Fibroblast of pulmonary artery (primary cell): ENCODE results near the gene ADAP1.

ENCODE experiments used
- DNase-seq: peaks from one replicate; pipeline ENCODE4 v3.0.0-alpha.2; 2010; ENCODE audit warnings: low read depth
- H3K4me3 ChIP-seq: replicated peaks from 2 replicates; pipeline ENCODE4 v1.5.1; 2011; ENCODE audit warnings: low read depth, mild to moderate bottlenecking, control low read depth, low read length, moderate library complexity
- CTCF ChIP-seq: IDR thresholded peaks from 2 replicates; pipeline ENCODE4 v1.5.1; 2011; ENCODE audit warnings: mild to moderate bottlenecking, control low read depth, low read length, inconsistent platforms; ENCODE audit errors: missing control alignments

ADAP1 gene

GRCh38 chr7:919114-919442, 35.4 kb downstream of the ADAP1 start:
- H3K4me3 ChIP-seq = no peak overlapping the region
- no peak for DNase-seq
- TF ChIP-seq CTCF = no peak

GRCh38 chr7:918441-919113, 35.9 kb downstream of the ADAP1 start:
- TF ChIP-seq CTCF = no peak
- no peak for DNase-seq
- H3K4me3 ChIP-seq = no peak overlapping the region

GRCh38 chr7:918118-918425, 36.4 kb downstream of the ADAP1 start:
- DNase-seq = no peak
- no peak for TF ChIP-seq CTCF
- H3K4me3 ChIP-seq = no peak overlapping the region

- no peak overlapping the region for H3K4me3 ChIP-seq
- no peak for DNase-seq
- TF ChIP-seq CTCF = no peak
Measured at GRCh38 chr7:917255-918117, 37.0 kb downstream of the ADAP1 start.

GRCh38 chr7:916291-916941, 38.1 kb downstream of the ADAP1 start:
- no peak overlapping the region for H3K4me3 ChIP-seq
- no peak for TF ChIP-seq CTCF
- DNase-seq = no peak

- H3K4me3 ChIP-seq = no peak overlapping the region
- no peak for DNase-seq
- no peak for TF ChIP-seq CTCF
Measured at GRCh38 chr7:915291-916218, 38.9 kb downstream of the ADAP1 start.
